Tibial nerve (tissue), 4 donors: ENCODE measurements around the gene SLC29A4.

Source experiments
- EP300 ChIP-seq, 2 donors: sonication (generic); formaldehyde crosslinking; IDR thresholded peaks; one replicate each; pipeline ENCODE4 v1.6.1; 2017; ENCODE audit warnings: antibody characterized with exemption in 2 of 2, mild to moderate bottlenecking in 1 of 2
- POLR2A ChIP-seq, 2 donors: fragments of 450-650 bp; IDR thresholded peaks; one replicate each; pipeline ENCODE4 v1.6.1; 2017; ENCODE audit warnings: antibody characterized with exemption in 2 of 2, mild to moderate bottlenecking in 2 of 2, moderate library complexity in 2 of 2
- TF ChIP-seq, protein P1 (sequence below), 5 experiments: fragments of 200-600 bp in 3 of 5; fragments of 450-650 bp in 2 of 5; sonication (generic) in 3 of 5; IDR thresholded peaks; one replicate each; pipeline ENCODE4 v1.5.1; 2016 to 2019; ENCODE audit warnings: antibody characterized with exemption in 5 of 5, mild to moderate bottlenecking in 3 of 5, moderate library complexity in 2 of 5

GRCh38 chr7:5349005-5349380 is 66.2 kb downstream of the SLC29A4 start:
- TF ChIP-seq, protein P1, sequence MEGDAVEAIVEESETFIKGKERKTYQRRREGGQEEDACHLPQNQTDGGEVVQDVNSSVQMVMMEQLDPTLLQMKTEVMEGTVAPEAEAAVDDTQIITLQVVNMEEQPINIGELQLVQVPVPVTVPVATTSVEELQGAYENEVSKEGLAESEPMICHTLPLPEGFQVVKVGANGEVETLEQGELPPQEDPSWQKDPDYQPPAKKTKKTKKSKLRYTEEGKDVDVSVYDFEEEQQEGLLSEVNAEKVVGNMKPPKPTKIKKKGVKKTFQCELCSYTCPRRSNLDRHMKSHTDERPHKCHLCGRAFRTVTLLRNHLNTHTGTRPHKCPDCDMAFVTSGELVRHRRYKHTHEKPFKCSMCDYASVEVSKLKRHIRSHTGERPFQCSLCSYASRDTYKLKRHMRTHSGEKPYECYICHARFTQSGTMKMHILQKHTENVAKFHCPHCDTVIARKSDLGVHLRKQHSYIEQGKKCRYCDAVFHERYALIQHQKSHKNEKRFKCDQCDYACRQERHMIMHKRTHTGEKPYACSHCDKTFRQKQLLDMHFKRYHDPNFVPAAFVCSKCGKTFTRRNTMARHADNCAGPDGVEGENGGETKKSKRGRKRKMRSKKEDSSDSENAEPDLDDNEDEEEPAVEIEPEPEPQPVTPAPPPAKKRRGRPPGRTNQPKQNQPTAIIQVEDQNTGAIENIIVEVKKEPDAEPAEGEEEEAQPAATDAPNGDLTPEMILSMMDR (IDR thresholded peaks at IDR 0.05): no peak
- TF ChIP-seq EP300 (IDR thresholded peaks at IDR 0.05) (no peak), POLR2A (IDR thresholded peaks at IDR 0.05) (no peak)
